Fibroblast of lung (primary cell): Measurements from ENCODE around the gene MAP4K4.

Experiments
- CTCF ChIP-seq, 2 donors: IDR thresholded peaks in 1 of 2; conservative IDR thresholded peaks in 1 of 2; 1 replicate in 1 of 2; 2 replicates in 1 of 2; pipeline ENCODE4 v1.5.1; 2011 to 2012; ENCODE audit warnings: low read length in 2 of 2, control low read depth in 1 of 2, inconsistent platforms in 1 of 2, low read depth in 1 of 2, mild to moderate bottlenecking in 1 of 2
- EZH2 ChIP-seq: IDR thresholded peaks from 2 replicates; pipeline ENCODE4 v1.5.1; 2012; ENCODE audit warnings: low read length, control low read depth, mild to moderate bottlenecking; ENCODE audit errors: missing control alignments

GRCh38 chr2:101803128-101803527, 105.6 kb downstream of the MAP4K4 start:
- no peak for TF ChIP-seq CTCF (conservative IDR thresholded peaks at IDR 0.05 in 1 of 2, IDR thresholded peaks at IDR 0.05 in 1 of 2; ENCODE audit: low read depth in 1 of 2, low read length in 2 of 2)
- TF ChIP-seq EZH2, result no peak
